Pancreas (tissue), 10 donors: ENCODE results near the gene PCAT6. TPM values are rescaled to one million over a fixed set of nuclear protein-coding genes. Genes with fewer than 3 reads are reported as not detected.
A peak's percentile ranks its signal among the peaks of the same experiment; 100 is the strongest.

Experiments
- ATAC-seq, 4 donors: fragments of 200-7000 bp; cut with Tn5 transposase; one replicate each; pipeline versions ENCODE4 v1.8.0 to v1.9.1; 2020; ENCODE audit warnings: mild to moderate bottlenecking in 4 of 4, moderate library complexity in 4 of 4
- DNase-seq, 6 donors: peaks; one replicate each; pipeline ENCODE4 v3.0.0-alpha.2; 2020
- FAIRE-seq: peaks from 2 replicates; lab custom pipeline; 2012; peaks lifted over from hg19 to GRCh38; lab: Jason Lieb, UNC
- H3K27ac ChIP-seq, 4 donors: fragments of 200-600 bp; sonication (generic); 1 replicate in 3 of 4; 2 replicates in 1 of 4; pipeline versions ENCODE4 v1.5.0 to v1.8.0; 2020
- H3K27me3 ChIP-seq, 4 donors: fragments of 200-600 bp; one replicate each; pipeline ENCODE4 v1.8.0; 2021
- H3K36me3 ChIP-seq, 3 donors: fragments of 200-600 bp; sonication (generic) in 1 of 3; one replicate each; pipeline versions ENCODE4 v1.5.0 to v1.8.0; 2020 to 2021
- H3K4me1 ChIP-seq, 3 donors: fragments of 200-600 bp; one replicate each; pipeline ENCODE4 v1.8.0; 2021
- H3K4me3 ChIP-seq, 4 donors: fragments of 200-600 bp; sonication (generic) in 2 of 4; one replicate each; pipeline versions ENCODE4 v1.5.0 to v1.8.0; 2020 to 2021
- H3K9me3 ChIP-seq, 4 donors: fragments of 200-600 bp; one replicate each; pipeline ENCODE4 v1.8.0; 2021
- WGBS, 2 donors: extraction: QIAGEN DNeasy Blood & Tissue Kit; methylation state at CpG; one replicate each; pipeline ENCODE4 v1.1.7; 2013; 5-methylcytosine and 5-hydroxymethylcytosine counted together
- intact Hi-C, 3 donors: fragments of 100-400 bp; cut with DNase I; formaldehyde crosslinking; loops; one replicate each; pipeline versions ENCODE4 v1.11.1 to v1.14.2; 2022
- polyA plus RNA-seq, 2 donors: library from polyadenylated mRNA; stranded (reverse); fragments of 200-250 nt; gene quantifications; one replicate each; pipeline ENCODE4 v1.2.3, GENCODE V29; 2013
- total RNA-seq, 6 donors: library from RNA; stranded (reverse); fragmentation: NEBNext Ultra II Directional in 4 of 6; extraction: Animal tissue kit (Norgen Biotek cat#: 25700) in 4 of 6; gene quantifications; one replicate each; pipeline versions ENCODE4 v1.2.1 to v1.2.4, GENCODE V29; 2021 to 2023
- TF ChIP-seq, protein P1 (sequence below), 4 donors: fragments of 200-600 bp; sonication (generic) in 3 of 4; IDR thresholded peaks; one replicate each; pipeline versions ENCODE4 v1.5.0 to v1.8.0; 2021; ENCODE audit warnings: antibody characterized with exemption in 4 of 4
- donor health status: healthy with polysubstance abuse.
- donor health status: DM: no; HTN: no; CAD: no; lungs with moderate emphysema.
- donor health status: DM: no; HTN: no; CAD: no.
- donor health status: control.
- donor health status: control.
- donor health status: Bipolar disorder and iron deficiency.
- donor health status: DM: yes; HTN: yes; CAD: no.
- donor health status: DM: no; HTN: no; CAD: no.
- donor health status: DM: no; HTN: no; CAD: no.
- donor health status: DM: yes; HTN: yes; CAD: no.

Gene PCAT6
- total RNA-seq (1 to 10 TPM in 1 of 6 donors, under 1 TPM in 5; 0.31 to 1.2 (median 0.66) TPM), polyA plus RNA-seq (1 to 10 TPM; 1.7 to 2.5 TPM)

DNA sequence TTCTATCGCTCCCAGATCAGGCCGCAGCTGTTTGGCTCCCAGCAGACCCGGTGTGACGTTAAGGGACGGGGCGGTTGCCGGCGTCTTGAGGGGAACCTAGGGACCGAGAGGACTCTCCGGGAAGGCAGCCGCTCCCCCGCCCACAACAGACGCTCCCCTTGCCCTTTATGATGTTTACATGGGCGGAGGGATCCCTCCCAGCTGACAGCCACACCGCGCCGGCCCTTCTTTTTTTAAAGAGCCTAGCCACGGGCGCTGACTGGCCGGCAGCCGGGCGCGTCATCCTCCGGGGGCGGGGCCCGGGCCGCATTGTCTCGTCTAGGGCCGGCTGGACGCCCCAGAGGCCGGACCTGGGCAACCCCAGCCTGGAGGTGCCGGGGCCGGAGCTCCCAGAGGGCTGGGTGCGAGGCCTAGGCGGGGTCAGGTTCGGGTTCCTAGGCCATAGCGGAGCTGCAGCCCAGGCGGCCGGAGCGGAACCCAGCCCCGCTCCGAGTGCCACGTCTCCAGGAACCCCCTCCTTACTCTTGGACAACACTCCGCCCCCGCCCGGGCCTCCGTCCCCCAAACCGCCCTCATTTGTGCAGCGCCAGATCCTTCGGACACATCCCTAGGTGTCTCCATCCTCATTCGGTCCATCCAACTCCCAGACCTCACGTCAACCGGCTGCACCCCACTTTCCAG lies at the start of gene PCAT6:
PCAT6 (plus strand) TSS at position 340 of the 681 bp plus-strand sequence.
- Histone ChIP-seq H3K36me3 (no peaks in the 10 kb centered on the region), H3K27me3 (no peaks in the 10 kb centered on the region), H3K9me3 (no peaks in the 10 kb centered on the region), H3K27ac (peak within 1 kb of the TSS; percentile 3 to 84 (median 54)), H3K4me3 (peak within 1 kb of the TSS; percentile 51 to 73 (median 60)), H3K4me1 (peaks cover 0 to 6% (median 0%) of the 10 kb centered on the region in 3 donors)
- TF ChIP-seq, protein P1, sequence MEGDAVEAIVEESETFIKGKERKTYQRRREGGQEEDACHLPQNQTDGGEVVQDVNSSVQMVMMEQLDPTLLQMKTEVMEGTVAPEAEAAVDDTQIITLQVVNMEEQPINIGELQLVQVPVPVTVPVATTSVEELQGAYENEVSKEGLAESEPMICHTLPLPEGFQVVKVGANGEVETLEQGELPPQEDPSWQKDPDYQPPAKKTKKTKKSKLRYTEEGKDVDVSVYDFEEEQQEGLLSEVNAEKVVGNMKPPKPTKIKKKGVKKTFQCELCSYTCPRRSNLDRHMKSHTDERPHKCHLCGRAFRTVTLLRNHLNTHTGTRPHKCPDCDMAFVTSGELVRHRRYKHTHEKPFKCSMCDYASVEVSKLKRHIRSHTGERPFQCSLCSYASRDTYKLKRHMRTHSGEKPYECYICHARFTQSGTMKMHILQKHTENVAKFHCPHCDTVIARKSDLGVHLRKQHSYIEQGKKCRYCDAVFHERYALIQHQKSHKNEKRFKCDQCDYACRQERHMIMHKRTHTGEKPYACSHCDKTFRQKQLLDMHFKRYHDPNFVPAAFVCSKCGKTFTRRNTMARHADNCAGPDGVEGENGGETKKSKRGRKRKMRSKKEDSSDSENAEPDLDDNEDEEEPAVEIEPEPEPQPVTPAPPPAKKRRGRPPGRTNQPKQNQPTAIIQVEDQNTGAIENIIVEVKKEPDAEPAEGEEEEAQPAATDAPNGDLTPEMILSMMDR (IDR thresholded peaks at IDR 0.05): no peak
- intact Hi-C loops: no loop called here
- ATAC-seq (peak; percentile 87 to 94 (median 88)), DNase-seq (peak; percentile 92 to 97 (median 95)), FAIRE-seq (no peak)
- WGBS, 2 donors: 0% methylated on average over 44 to 53 of the region's 53 CpGs

- no peaks in the 10 kb centered on the region for H3K27me3 ChIP-seq
- H3K36me3 ChIP-seq: peaks cover 3 to 50% (median 3%) of the 10 kb centered on the region in 3 donors
- TF ChIP-seq, protein P1 (IDR thresholded peaks at IDR 0.05): no peak
- H3K27ac ChIP-seq: no peak overlapping the region
- H3K4me3 ChIP-seq: no peak overlapping the region
- no peak for ATAC-seq
- FAIRE-seq: no peak
- no peak for DNase-seq
- H3K4me1 ChIP-seq: no peaks in the 10 kb centered on the region
- 56 to 60% methylated on average over 2 of the region's 2 CpGs for WGBS, 2 donors
- H3K9me3 ChIP-seq: no peaks in the 10 kb centered on the region
- intact Hi-C loops: no loop called here
Observed at GRCh38 chr1:202762019-202762418, 48.7 kb upstream of the PCAT6 start.

GRCh38 chr1:202765721-202766120 lies 45.0 kb upstream of the PCAT6 start:
- no peak for FAIRE-seq
- no peak overlapping the region for H3K27ac ChIP-seq
- intact Hi-C loops: no loop called here
- 93 to 94% methylated on average over 1 of the region's 1 CpG for WGBS, 2 donors
- H3K27me3 ChIP-seq: no peaks in the 10 kb centered on the region
- H3K36me3 ChIP-seq: peaks cover 3 to 25% (median 3%) of the 10 kb centered on the region in 3 donors
- ATAC-seq: no peak
- DNase-seq: no peak
- H3K4me1 ChIP-seq: no peaks in the 10 kb centered on the region
- H3K4me3 ChIP-seq: no peak overlapping the region
- TF ChIP-seq, protein P1 (IDR thresholded peaks at IDR 0.05): no peak
- no peaks in the 10 kb centered on the region for H3K9me3 ChIP-seq

- intact Hi-C loops: no loop called here
- Histone ChIP-seq H3K9me3 (no peaks in the 10 kb centered on the region), H3K27ac (no peak overlapping the region), H3K4me1 (no peaks in the 10 kb centered on the region), H3K4me3 (no peak overlapping the region), H3K36me3 (peaks cover 3 to 56% (median 18%) of the 10 kb centered on the region in 3 donors), H3K27me3 (no peaks in the 10 kb centered on the region)
- WGBS, 2 donors: 85 to 97% methylated on average over 2 of the region's 2 CpGs
- ATAC-seq (no peak), FAIRE-seq (no peak), DNase-seq (no peak)
- TF ChIP-seq, protein P1 (IDR thresholded peaks at IDR 0.05): no peak
Observed at GRCh38 chr1:202770135-202770534, 40.6 kb upstream of the PCAT6 start.

GRCh38 chr1:202781180-202781579 lies 29.6 kb upstream of the PCAT6 start:
- H3K36me3 ChIP-seq: peaks cover 0 to 4% (median 0%) of the 10 kb centered on the region in 3 donors
- no peak for ATAC-seq
- no peaks in the 10 kb centered on the region for H3K9me3 ChIP-seq
- no peak for FAIRE-seq
- H3K4me3 ChIP-seq: no peak overlapping the region
- DNase-seq: no peak
- no peaks in the 10 kb centered on the region for H3K27me3 ChIP-seq
- no peak overlapping the region for H3K27ac ChIP-seq
- 10 to 11% methylated on average over 4 of the region's 4 CpGs for WGBS, 2 donors
- intact Hi-C loops: no loop called here
- peaks cover 0 to 11% (median 0%) of the 10 kb centered on the region in 3 donors for H3K4me1 ChIP-seq
- TF ChIP-seq, protein P1 (IDR thresholded peaks at IDR 0.05): no peak
